ENCODE results near the gene TPRX2. TPM values are rescaled to one million over a fixed set of nuclear protein-coding genes. Genes with fewer than 3 reads are reported as not detected.
"Not testable (repeated sequence)": the region's sequence is repeated elsewhere in the genome, so short reads cannot be mapped to it uniquely, and the experiment has no call there.

The TPRX2 gene
- polyA plus RNA-seq, 2 of the 4 experiments (the other 2 are of a cell fraction): not detected

- ChIA-PET CTCF (interaction anchor here (1.4 to 22.4 kb wide), 2 partner anchors 11 to 40 kb away, joined by 3 to 330 read pairs; no protein-coding TSS in a partner anchor), POLR2A (no interaction called here)
- DNase-seq (ENCODE audit: low read depth in 1 of 2, low spot score in 1 of 2) (no peak), FAIRE-seq (no peak), ATAC-seq (no peak)
- WGBS (ENCODE audit: missing lambda C conversion rate): 47% methylated on average over 4 of the region's 4 CpGs
- Histone ChIP-seq H3K4me3 (no peak overlapping the region), H3K9me3 (no peaks in the 10 kb centered on the region), H3K4me2 (no peak overlapping the region), H3K4me1 (peaks cover 8% of the 10 kb centered on the region), H3K27ac (no peak overlapping the region)
- TF ChIP-seq NR3C1 (IDR thresholded peaks at IDR 0.05): no peak
Observed at GRCh38 chr19:47854459-47854858, 4.6 kb upstream of the TPRX2 start.

- ATAC-seq (peak; percentile 33 to 69; a peak in 3 of 6 replicates), DNase-seq (ENCODE audit: low read depth in 1 of 2, low spot score in 1 of 2) (peak; percentile 54 to 57)
- H3K9me3 ChIP-seq, H3K4me1 ChIP-seq, FAIRE-seq, H3K4me3 ChIP-seq: not testable (repeated sequence)
- Histone ChIP-seq H3K4me2 (0 out of 3 replicates have a peak overlapping the region, but pooled peaks have one; percentile 31), H3K27ac (peak overlapping the region in 1 of 2 experiments; percentile 25; a peak in 1 of 6 replicates)
- 16% methylated on average over 9 of the region's 9 CpGs for WGBS (ENCODE audit: missing lambda C conversion rate)
- ChIA-PET CTCF (interaction anchor here (1.7 to 22.4 kb wide), 3 partner anchors 7 to 14 kb away, joined by 5 to 330 read pairs (median 16); no protein-coding TSS in a partner anchor), POLR2A (interaction anchor here (0.9 kb wide), 1 partner anchor 8 kb away, joined by 6 read pairs; no protein-coding TSS in a partner anchor)
- TF ChIP-seq, protein P1, sequence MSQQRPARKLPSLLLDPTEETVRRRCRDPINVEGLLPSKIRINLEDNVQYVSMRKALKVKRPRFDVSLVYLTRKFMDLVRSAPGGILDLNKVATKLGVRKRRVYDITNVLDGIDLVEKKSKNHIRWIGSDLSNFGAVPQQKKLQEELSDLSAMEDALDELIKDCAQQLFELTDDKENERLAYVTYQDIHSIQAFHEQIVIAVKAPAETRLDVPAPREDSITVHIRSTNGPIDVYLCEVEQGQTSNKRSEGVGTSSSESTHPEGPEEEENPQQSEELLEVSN (IDR thresholded peaks at IDR 0.05; ENCODE audit: borderline replicate concordance, low read depth): 0 out of 2 replicates have a peak, but pooled peaks have one; percentile 24
- TF ChIP-seq FOSL2 (IDR thresholded peaks at IDR 0.05): peak; percentile 41; the same call in 1 of the 2 replicates
- peak; percentile 94 for TF ChIP-seq FOSL2 (CRISPR knock-in tag; IDR thresholded peaks at IDR 0.05)
Observed at GRCh38 chr19:47858231-47858630, 804 bp upstream of the TPRX2 start.

GRCh38 chr19:47859838-47860237, 803 bp downstream of the TPRX2 start:
- H3K4me1 ChIP-seq; H3K9me3 ChIP-seq; DNase-seq (ENCODE audit: low read depth in 1 of 2, low spot score in 1 of 2); H3K4me2 ChIP-seq; H3K4me3 ChIP-seq; POLR2A ChIA-PET; FAIRE-seq; H3K27ac ChIP-seq: not testable (repeated sequence)
- CTCF ChIA-PET: interaction anchor here (0.6 to 22.4 kb wide), 2 partner anchors 6 to 330 kb away, joined by 4 to 330 read pairs; no protein-coding TSS in a partner anchor
- WGBS (ENCODE audit: missing lambda C conversion rate): no CpG with 5 or more reads among the region's 17 CpGs
- ATAC-seq: 0 out of 6 replicates have a peak, but pooled peaks of 1 of the 2 experiments have one; percentile 3

- Histone ChIP-seq H3K4me3 (no peak overlapping the region), H3K9me3 (no peaks in the 10 kb centered on the region), H3K4me2 (no peak overlapping the region), H3K27ac (no peak overlapping the region), H3K4me1 (peaks cover 8% of the 10 kb centered on the region)
- no peak for FAIRE-seq
- TF ChIP-seq MAZ (IDR thresholded peaks at IDR 0.05; ENCODE audit: borderline replicate concordance, low read depth, low read length): no peak
- TF ChIP-seq KDM1A (IDR thresholded peaks at IDR 0.05; ENCODE audit: low read depth): no peak
- ATAC-seq: no peak
- DNase-seq (ENCODE audit: low read depth in 1 of 2, low spot score in 1 of 2): no peak
- CTCF ChIA-PET: interaction anchor here (4.1 to 10.0 kb wide), 3 partner anchors 12 to 46 kb away, joined by 42 to 330 read pairs (median 79); partner anchors contain the start of gene TPRX2
- POLR2A ChIA-PET: no interaction called here
- 98% methylated on average over 15 of the region's 34 CpGs for WGBS (ENCODE audit: missing lambda C conversion rate)
Observed at GRCh38 chr19:47860602-47861297, 1.7 kb downstream of the TPRX2 start.

DNA sequence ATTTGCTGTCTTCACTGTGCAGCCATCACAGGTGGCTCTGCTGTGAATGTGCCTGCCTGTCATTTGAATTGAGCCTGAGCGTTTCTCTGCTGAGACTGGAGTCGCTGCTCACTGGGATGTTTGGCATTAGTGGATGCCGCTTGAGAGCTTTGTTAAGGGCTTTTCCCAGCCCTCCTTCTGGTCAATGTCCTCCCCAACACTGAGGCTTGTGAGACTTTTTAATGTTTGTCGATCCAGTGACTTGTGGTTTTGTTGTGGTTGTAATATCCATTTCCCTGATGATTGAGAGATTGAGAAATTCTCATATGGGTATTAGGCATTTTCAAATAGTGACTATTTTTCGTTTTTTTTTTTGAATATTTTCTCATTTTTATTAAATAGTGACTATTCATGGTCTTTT, 2.6 kb downstream of the TPRX2 start:
- no peak for ATAC-seq
- 65% methylated on average over 5 of the region's 5 CpGs for WGBS (ENCODE audit: missing lambda C conversion rate)

More for the DNA sequence above, 2.6 kb downstream of the TPRX2 start:
- Histone ChIP-seq H3K4me2 (no peak overlapping the region), H3K4me3 (no peak overlapping the region), H3K9me3 (no peaks in the 10 kb centered on the region), H3K4me1 (peaks cover 8% of the 10 kb centered on the region), H3K27ac (no peak overlapping the region)
- DNase-seq (ENCODE audit: low read depth in 1 of 2, low spot score in 1 of 2) (no peak), FAIRE-seq (peak; percentile 49)
- ChIA-PET POLR2A (interaction anchor here (0.7 kb wide), 1 partner anchor 45 kb away, joined by 4 read pairs; no protein-coding TSS in a partner anchor), CTCF (interaction anchor here (4.1 to 10.0 kb wide), 3 partner anchors 12 to 47 kb away, joined by 42 to 330 read pairs (median 79); partner anchors contain the start of gene TPRX2)
- no peak for TF ChIP-seq BHLHE40 (IDR thresholded peaks at IDR 0.05; ENCODE audit: low read depth, low read length)
- no peak for TF ChIP-seq POLR2A (IDR thresholded peaks at IDR 0.05; ENCODE audit: low read length)
- TF ChIP-seq GATA3 (IDR thresholded peaks at IDR 0.05; ENCODE audit: borderline replicate concordance): no peak
- no peak for TF ChIP-seq HOXB13 (CRISPR knock-in tag; IDR thresholded peaks at IDR 0.05; ENCODE audit: low read depth)
- no peak for TF ChIP-seq ZSCAN20 (CRISPR knock-in tag; IDR thresholded peaks at IDR 0.05)
- no peak for TF ChIP-seq PBX3 (IDR thresholded peaks at IDR 0.05)
- TF ChIP-seq EHF (CRISPR knock-in tag; IDR thresholded peaks at IDR 0.05): no peak
